A673 (cell line): ENCODE measurements around the gene ABI2.

Experiments
- CTCF ChIP-seq: fragments of 300-800, 200-600 bp; sonication (generic); conservative IDR thresholded peaks from 2 replicates; pipeline ENCODE4 v1.5.1; 2017; ENCODE audit warnings: low read depth, mild to moderate bottlenecking, antibody characterized with exemption, low read length, moderate library complexity, mixed read lengths
- EZH2 ChIP-seq: fragments of 200-600 bp; sonication (generic); IDR thresholded peaks from 2 replicates; pipeline ENCODE4 v1.6.1; 2017; ENCODE audit warnings: borderline replicate concordance, low read depth, mild to moderate bottlenecking, mixed read lengths, antibody characterized with exemption, low read length; ENCODE audit not compliant: poor library complexity, severe bottlenecking

GRCh38 chr2:203436496-203436895 lies 108.3 kb downstream of the ABI2 start:
- TF ChIP-seq CTCF: no peak
- TF ChIP-seq EZH2: no peak
